Spinal cord (tissue), 10 donors: ENCODE results near the gene KLF16. TPM values are rescaled to one million over a fixed set of nuclear protein-coding genes. Genes with fewer than 3 reads are reported as not detected.
A peak's percentile ranks its signal among the peaks of the same experiment; 100 is the strongest.

Experiments
- DNase-seq, 6 donors: peaks; one replicate each; pipeline versions ENCODE4 v3.0.0 to v3.0.0-alpha.2; 2013 to 2015; ENCODE audit warnings: low spot score in 6 of 6, low read depth in 4 of 6
- H3K27ac ChIP-seq: one replicate; pipeline ENCODE4 v1.5.1; 2013; ENCODE audit warnings: low read depth, low read length, control low read depth
- H3K27me3 ChIP-seq: one replicate; pipeline ENCODE4 v1.6.1; 2013; ENCODE audit warnings: low read length; ENCODE audit not compliant: control insufficient read depth, insufficient read depth
- H3K36me3 ChIP-seq: one replicate; pipeline ENCODE4 v1.6.1; 2013; ENCODE audit warnings: low read length; ENCODE audit not compliant: control insufficient read depth, insufficient read depth
- H3K4me1 ChIP-seq: one replicate; pipeline ENCODE4 v1.6.1; 2013; ENCODE audit warnings: low read length; ENCODE audit not compliant: control insufficient read depth, insufficient read depth
- H3K4me3 ChIP-seq: one replicate; pipeline ENCODE4 v1.5.1; 2013; ENCODE audit warnings: low read depth, low read length, control low read depth
- H3K9me3 ChIP-seq: one replicate; pipeline ENCODE4 v1.6.1; 2013; ENCODE audit warnings: low read length; ENCODE audit not compliant: control insufficient read depth, insufficient read depth
- WGBS: methylation state at CpG from one replicate; pipeline ENCODE4 v1.1.5; 2013; ENCODE audit warnings: missing lambda C conversion rate; ENCODE audit not compliant: insufficient coverage; 5-methylcytosine and 5-hydroxymethylcytosine counted together
- polyA plus RNA-seq, 2 donors: library from polyadenylated mRNA; unstranded; fragments of 120-200 nt; gene quantifications; one replicate each; pipeline ENCODE4 v1.2.1, GENCODE V29; 2013; ENCODE audit not compliant: insufficient read length in 2 of 2
- total RNA-seq, 2 donors: library from RNA; depleted of rRNA in 1 of 2; stranded (reverse); fragments of 120-200 nt in 1 of 2; fragments of >200 nt in 1 of 2; gene quantifications; one replicate each; pipeline versions ENCODE4 v1.2.3 to v1.2.4, GENCODE V29; 2013 to 2014
- donor health status: healthy.

KLF16 gene
- total and polyA plus RNA-seq, 4 donors, result 1.8 to 13.4 (median 7.3) TPM

GRCh38 chr19:1852581-1853128, 10.7 kb downstream of the KLF16 start:
- no peak for DNase-seq
- Histone ChIP-seq H3K4me1 (peaks cover 63% of the 10 kb centered on the region), H3K27ac (peak overlapping the region; percentile 67), H3K4me3 (no peak overlapping the region), H3K9me3 (no peaks in the 10 kb centered on the region), H3K27me3 (no peaks in the 10 kb centered on the region), H3K36me3 (peaks cover 31% of the 10 kb centered on the region)
- WGBS, result 67% methylated on average over 6 of the region's 9 CpGs

- DNase-seq, result peak in 2 of 6 donors; percentile 74 to 82
- Histone ChIP-seq H3K27ac (peak overlapping the region; percentile 67), H3K4me1 (peaks cover 63% of the 10 kb centered on the region), H3K9me3 (no peaks in the 10 kb centered on the region), H3K27me3 (no peaks in the 10 kb centered on the region), H3K36me3 (peaks cover 31% of the 10 kb centered on the region), H3K4me3 (peak overlapping the region; percentile 31)
- 6% methylated on average over 62 of the region's 66 CpGs for WGBS
Observed at GRCh38 chr19:1851654-1852580, 11.5 kb downstream of the KLF16 start.

DNA sequence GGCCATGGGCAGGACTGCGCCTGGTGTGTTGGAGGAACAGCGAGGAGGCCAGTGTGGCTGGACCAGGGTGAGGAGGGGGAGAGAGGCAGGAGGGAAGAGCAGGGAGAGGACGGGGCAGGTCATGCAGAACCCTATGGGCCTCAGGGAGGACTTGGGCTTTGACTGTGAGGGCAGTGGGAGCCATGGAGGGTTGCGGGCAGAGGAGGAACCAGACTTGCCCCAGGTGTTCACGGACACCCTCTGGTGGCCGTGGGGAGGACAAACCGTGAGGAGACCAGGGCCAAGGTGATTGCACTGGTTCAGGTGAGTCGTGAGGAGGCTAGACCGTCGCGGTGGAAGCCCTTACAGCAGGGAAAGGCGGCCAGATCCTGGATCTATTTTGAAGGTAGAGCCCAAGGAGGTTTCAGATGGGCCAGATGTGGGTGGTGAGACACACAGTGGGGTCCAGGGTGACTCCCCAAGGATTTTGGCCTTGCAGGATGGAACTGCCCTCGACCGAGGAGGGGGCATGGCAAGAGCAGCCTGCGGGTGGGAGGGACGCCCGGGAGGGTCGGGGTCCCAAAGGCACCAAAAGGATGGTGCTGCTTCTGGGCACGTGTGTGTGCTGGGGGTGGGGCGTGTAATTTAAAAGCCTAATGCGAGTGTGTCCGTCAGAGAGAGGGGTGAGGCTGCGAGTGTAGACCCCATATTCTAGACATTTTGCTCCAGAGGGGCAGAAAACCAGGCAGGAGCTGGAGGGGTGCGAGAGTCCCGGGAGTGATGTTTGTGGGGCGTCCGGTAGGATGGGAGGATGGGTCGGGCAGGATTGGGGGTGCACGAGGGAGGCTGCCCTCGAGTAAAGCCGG, 12.3 kb downstream of the KLF16 start:
- no peaks in the 10 kb centered on the region for H3K27me3 ChIP-seq
- no peak overlapping the region for H3K27ac ChIP-seq
- WGBS, result 52% methylated on average over 29 of the region's 31 CpGs
- no peaks in the 10 kb centered on the region for H3K9me3 ChIP-seq
- no peak for DNase-seq
- no peak overlapping the region for H3K4me3 ChIP-seq
- peaks cover 31% of the 10 kb centered on the region for H3K36me3 ChIP-seq
- H3K4me1 ChIP-seq, result peaks cover 64% of the 10 kb centered on the region

DNA sequence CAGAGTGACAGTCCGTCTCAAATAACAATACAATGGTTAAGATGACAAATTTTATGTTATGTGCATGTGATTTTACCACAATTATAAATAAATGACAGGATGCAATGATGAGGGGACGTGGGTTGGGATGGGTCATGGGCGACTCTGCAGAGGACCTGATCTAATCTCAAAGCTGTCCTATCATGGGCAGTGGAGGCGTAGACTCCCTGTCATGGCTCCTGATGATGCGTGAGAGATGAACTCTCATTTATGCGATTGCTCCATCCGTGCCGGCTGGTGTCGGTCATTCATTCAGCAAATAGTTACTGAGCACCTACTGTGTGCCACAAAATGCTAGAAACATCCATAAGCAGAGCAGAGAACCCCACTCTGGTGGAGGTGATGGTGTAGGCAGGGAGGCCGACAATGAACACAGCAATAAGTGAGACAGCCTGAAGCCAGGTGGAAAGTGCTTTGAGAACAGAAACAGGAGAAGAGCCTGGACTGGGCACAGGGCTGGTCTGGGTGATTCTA, 13.4 kb downstream of the KLF16 start:
- Histone ChIP-seq H3K4me3 (no peak overlapping the region), H3K4me1 (peaks cover 58% of the 10 kb centered on the region), H3K27me3 (no peaks in the 10 kb centered on the region), H3K27ac (no peak overlapping the region), H3K9me3 (no peaks in the 10 kb centered on the region), H3K36me3 (peaks cover 40% of the 10 kb centered on the region)
- DNase-seq, result no peak
- 90% methylated on average over 7 of the region's 10 CpGs for WGBS

GRCh38 chr19:1849132-1849474, 14.3 kb downstream of the KLF16 start:
- H3K27ac ChIP-seq, result no peak overlapping the region
- no peak overlapping the region for H3K4me3 ChIP-seq
- H3K9me3 ChIP-seq, result no peaks in the 10 kb centered on the region
- H3K36me3 ChIP-seq, result peaks cover 40% of the 10 kb centered on the region
- H3K4me1 ChIP-seq, result peaks cover 59% of the 10 kb centered on the region
- DNase-seq, result no peak
- WGBS, result 13% methylated on average over 1 of the region's 5 CpGs
- no peaks in the 10 kb centered on the region for H3K27me3 ChIP-seq

- H3K27me3 ChIP-seq, result no peaks in the 10 kb centered on the region
- under 1% methylated on average over 59 of the region's 60 CpGs for WGBS
- H3K4me1 ChIP-seq, result peaks cover 62% of the 10 kb centered on the region
- peak within 1 kb of the TSS; percentile 75 for H3K4me3 ChIP-seq
- H3K36me3 ChIP-seq, result peaks cover 40% of the 10 kb centered on the region
- H3K27ac ChIP-seq, result peak within 1 kb of the TSS; percentile 93
- DNase-seq, result peak; percentile 87 to 98 (median 92)
- H3K9me3 ChIP-seq, result no peaks in the 10 kb centered on the region
Observed at GRCh38 chr19:1848399-1849131, 14.8 kb downstream of the KLF16 start, which contains the start of gene REXO1. TSS of gene REXO1 (minus strand) at chr19:1848483. CDS start at chr19:1848358, 125 bp downstream.

DNA sequence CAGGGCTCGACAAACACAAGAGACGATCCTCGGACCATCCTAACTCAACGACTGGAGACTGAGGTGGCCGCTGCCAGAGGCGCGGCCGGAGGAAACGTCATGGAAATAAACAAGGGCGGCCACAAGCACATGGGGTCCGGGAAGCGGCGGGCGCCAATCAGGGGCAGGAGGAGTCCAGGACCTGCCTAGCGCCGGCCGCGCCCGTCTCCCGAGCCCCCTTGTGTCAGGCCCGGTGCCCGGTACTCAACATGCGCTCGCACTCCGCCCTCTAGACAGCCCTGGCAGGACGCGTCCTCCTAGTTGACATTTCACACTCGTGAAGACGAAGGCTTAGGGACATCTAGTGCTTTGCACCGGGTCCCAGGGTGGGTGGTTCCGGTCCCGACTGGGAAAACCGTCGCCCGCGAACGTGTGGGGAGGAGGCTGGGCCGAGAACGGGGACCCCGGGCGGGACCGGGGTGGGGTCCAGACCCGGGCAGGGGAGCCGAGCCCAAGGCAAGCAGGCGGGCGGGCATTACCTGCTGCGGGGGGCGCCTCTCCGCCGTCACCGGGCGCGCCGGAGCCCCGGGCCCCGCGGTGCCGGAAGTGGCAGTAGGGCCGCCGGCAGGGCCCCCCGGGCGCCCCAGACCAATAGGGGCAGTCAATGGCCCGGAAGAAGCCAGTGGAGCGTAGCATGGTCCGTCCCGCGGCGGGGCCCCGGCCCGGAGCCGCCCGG, 15.5 kb downstream of the KLF16 start:
- Histone ChIP-seq H3K27ac (peak overlapping the region; percentile 40), H3K4me3 (peak overlapping the region; percentile 75), H3K9me3 (no peaks in the 10 kb centered on the region), H3K4me1 (peaks cover 63% of the 10 kb centered on the region), H3K27me3 (no peaks in the 10 kb centered on the region), H3K36me3 (peaks cover 41% of the 10 kb centered on the region)
- WGBS, result under 1% methylated on average over 72 of the region's 72 CpGs
- peak in 2 of 6 donors; percentile 6 to 30 for DNase-seq

DNA sequence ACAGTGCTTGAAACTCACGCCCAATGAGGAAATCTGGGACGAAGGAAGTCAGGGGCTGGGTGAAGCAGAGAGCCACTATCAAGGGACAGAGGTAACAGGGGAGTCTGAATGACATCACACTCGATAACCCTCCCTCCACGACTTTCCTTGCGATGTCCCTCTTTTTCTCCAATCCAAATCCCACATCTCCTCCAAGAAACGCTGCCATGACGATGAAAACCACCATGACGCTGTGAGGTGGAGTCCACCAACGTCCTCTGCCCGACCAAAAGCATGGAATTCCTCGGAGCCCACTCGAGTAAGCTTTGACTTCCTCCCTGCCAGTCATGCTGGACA, 16.1 kb downstream of the KLF16 start:
- peaks cover 61% of the 10 kb centered on the region for H3K4me1 ChIP-seq
- no peak overlapping the region for H3K27ac ChIP-seq
- H3K27me3 ChIP-seq, result no peaks in the 10 kb centered on the region
- DNase-seq, result no peak
- H3K4me3 ChIP-seq, result peak overlapping the region; percentile 75
- no peaks in the 10 kb centered on the region for H3K9me3 ChIP-seq
- peaks cover 43% of the 10 kb centered on the region for H3K36me3 ChIP-seq
- WGBS, result 21% methylated on average over 12 of the region's 12 CpGs
